NCI-H2227 (cell line): ENCODE data around the gene PIKFYVE.
"Not testable (repeated sequence)": the region's sequence is repeated elsewhere in the genome, so short reads cannot be mapped to it uniquely, and the experiment has no call there.

ENCODE experiments used
- DNase-seq: peaks from one replicate; lab custom pipeline; 2025; ENCODE audit not compliant: unreplicated experiment; lab: John Stamatoyannopoulos, UW

The PIKFYVE gene

DNA sequence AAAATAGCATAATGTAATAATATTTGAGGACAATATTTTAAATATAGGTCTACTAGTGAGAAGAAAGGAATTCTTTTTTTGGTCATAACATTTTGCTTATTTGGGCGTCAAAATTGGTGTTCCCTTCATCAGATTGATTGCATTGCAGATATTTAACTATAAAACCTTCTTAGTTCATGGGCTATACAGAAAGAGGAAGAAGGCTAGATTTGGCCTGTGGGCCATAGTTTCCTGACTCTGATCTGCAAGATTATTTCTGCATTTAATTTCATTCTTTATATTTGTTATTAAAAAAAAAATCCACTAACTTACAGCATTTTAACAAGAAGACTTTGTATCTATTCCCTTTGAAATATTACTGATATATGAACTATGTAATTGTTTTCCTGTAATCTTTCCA lies 31.9 kb downstream of the PIKFYVE start:
- no peak for DNase-seq

DNA sequence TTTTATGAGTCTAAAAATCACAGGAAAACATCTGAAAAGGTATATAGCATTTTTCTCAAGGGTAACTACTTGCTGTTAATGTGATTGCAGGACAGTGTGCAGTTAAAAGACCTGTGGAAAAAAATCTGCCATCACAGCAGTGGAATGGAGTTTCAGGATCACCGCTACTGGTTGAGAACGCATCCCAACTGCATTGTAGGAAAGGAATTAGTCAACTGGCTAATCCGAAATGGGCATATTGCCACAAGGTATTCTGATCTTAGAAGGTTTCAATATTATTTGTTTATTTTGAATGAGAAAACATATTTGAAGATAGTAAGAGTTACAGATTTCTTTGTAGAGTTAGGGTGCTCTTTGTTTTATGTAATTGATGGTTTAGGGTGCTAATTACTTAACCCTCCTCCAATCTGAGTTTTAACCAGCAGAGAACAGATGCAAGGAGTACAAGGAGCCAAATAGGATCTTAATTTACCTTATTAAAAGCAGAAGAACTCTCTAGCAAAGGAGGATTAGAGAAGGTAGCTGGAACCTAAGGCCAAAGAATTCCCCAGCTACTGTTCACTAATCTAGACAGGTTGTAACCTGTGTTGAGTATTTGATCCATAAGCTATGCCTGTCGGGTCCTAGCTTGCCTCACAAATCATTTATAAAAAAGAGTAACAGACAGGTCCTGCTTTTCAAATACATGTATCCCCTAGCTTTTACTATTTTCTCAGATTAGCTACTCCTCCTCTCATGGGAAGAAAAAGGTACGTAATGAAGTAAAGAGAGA lies 35.0 kb downstream of the PIKFYVE start:
- DNase-seq = no peak

DNA sequence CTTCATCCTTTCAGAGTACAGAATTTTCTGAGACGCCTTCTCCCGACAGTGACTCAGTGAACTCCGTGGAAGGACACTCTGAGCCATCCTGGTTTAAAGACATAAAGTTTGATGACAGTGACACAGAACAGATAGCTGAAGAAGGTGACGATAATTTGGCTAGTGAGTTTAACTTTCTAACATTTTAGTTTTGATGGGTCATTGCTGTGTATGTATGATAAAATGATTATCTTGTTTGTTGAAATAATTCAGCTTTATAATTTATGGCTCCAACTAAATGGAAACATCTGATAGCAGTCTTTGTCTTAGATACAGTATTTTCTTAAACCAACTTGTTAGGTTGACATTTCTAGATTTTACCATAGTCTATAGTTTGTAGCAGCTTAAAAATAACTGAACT lies 38.1 kb downstream of the PIKFYVE start:
- DNase-seq = no peak

DNA sequence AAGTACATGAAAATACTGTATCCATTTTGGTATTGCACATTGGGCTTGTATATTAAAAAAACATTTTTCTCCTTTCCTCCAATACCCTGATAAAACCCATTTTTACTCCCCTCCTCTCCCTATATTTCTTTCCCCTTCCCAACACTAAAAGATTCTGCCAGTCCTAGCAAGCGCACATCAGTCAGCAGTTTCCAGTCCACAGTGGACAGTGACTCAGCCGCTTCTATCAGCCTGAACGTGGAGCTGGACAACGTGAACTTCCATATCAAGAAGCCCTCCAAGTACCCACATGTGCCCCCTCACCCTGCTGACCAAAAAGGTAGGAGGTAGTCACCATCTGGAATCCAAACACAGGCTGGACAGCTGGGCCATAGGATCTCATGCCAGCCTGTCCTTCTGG lies 38.6 kb downstream of the PIKFYVE start:
- no peak for DNase-seq

DNA sequence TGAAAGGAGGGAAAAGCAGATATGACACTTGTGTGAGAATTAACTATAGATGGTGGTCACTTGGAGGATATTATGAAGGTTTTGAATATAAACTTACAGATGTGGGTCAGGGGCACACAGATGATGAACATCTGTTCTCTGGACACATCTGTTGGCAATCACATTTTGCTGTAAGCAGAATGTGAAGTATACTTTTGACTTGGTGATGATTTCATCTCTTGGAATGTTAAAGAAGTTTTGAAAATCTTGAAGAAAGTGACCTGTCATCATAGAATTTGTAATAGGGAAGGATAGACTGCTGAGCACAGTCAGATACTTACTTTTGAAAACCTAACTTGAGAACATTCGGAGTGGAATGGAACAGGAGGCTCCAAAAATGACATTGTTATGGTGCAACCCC lies 40.2 kb downstream of the PIKFYVE start:
- DNase-seq = no peak

GRCh38 chr2:208311321-208311720 lies 45.3 kb downstream of the PIKFYVE start:
- no peak for DNase-seq

DNA sequence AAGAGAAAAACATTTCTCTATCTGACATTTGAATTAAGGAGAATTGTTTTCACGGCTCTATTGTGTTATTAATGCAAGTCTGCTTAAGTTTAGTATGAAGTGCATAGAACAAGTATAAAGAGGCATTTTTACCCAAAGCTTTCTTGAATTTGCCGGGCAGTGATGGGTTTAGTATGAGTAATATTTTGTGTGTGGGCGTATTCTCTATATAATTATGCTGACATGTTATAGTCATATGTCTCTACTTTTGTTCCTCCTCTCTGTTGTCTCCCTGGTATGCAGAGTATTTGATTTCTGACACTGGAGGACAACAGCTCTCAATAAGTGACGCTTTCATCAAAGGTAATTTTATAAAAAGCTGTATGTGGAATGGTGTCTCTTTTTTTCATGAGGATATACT lies 45.9 kb downstream of the PIKFYVE start:
- no peak for DNase-seq

DNA sequence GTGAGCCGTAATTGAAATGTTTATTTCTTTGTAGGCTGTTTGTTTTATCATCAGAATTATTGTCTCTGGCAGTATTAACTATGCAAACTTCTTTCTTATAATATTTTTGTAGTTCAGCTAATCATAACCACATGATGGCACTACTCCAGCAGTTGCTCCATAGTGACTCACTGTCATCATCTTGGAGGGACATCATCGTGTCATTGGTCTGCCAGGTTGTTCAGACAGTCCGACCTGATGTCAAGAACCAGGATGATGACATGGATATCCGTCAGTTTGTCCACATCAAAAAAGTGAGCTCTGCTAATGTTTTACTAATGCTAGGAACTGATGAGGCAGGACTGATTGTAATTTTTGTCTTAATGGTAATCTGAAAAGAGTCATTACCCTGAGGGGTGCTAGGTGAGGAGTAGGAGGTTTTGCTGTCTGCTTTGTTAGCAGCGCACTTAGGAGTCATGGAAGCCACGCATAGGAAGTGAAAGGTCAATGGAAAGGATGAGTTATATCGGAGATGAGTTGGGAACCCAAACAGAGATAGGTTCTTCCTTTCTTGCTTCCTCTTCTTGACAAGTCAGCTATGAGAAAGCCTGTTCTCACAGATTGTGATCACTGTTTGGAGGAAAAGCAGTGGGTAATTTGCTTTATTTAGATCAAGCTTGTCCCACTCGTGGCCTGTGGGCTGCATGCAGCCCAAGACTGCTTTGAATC lies 49.2 kb downstream of the PIKFYVE start:
- no peak for DNase-seq

GRCh38 chr2:208318127-208318526 lies 52.1 kb downstream of the PIKFYVE start:
- no peak for DNase-seq

- DNase-seq = no peak
These were observed 53.3 kb downstream of the PIKFYVE start for GRCh38 chr2:208319391-208319790.

DNA sequence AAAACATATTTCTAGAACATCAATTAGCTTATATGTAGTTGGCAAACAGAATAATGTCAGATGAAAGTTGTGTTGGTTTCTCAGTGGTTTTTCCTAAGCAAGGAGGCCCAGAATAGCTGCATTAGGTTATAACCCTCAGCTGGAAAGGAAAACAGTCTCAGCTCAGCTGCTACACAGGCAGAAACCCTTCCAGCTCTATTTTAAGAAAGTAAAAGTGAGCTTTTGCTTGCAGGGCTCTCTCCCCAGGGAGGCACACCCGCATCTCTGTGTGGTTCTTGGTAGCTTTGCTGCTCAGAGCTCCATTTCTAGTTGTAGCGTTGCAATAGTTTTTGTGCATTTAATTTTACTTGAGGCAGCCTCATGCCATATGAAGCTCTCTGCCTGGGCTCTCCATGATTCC lies 54.6 kb downstream of the PIKFYVE start:
- DNase-seq = no peak

DNA sequence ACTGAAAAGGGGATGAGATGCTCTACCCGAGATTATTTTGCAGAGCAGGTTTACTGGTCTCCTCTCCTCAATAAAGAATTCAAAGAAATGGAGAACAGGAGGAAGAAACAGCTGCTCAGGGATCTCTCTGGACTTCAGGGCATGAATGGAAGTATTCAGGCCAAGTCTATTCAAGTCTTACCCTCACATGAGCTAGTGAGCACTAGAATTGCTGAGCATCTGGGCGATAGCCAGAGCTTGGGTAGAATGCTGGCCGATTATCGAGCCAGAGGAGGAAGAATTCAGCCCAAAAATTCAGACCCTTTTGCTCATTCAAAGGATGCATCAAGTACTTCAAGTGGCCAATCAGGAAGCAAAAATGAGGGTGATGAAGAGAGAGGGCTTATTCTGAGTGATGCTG lies 60.0 kb downstream of the PIKFYVE start:
- no peak for DNase-seq

- no peak for DNase-seq
These were observed 63.4 kb downstream of the PIKFYVE start for GRCh38 chr2:208329485-208329884.

DNA sequence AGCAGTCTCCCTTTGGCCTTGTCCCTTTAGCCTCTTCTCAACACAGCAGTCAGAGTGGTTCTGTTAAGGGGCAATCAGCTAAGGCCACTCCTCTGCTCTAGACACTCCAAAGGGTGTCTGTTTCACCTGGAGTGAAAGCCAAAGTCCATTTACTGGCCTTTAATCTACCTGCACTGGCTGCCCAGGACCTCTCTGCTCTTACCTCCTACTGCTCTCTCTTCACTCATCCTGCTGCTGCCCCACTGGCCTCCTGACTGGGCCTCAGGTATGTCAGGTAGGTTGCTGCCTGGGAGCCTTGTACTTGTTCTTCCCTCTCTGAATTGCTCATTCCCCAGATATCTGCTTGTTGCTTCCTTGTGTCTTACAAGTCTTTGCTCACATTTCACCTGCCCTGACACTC lies 68.2 kb downstream of the PIKFYVE start:
- no peak for DNase-seq

- no peak for DNase-seq
These were observed 80.7 kb downstream of the PIKFYVE start for GRCh38 chr2:208346756-208347155.

- DNase-seq = no peak
These were observed 84.6 kb downstream of the PIKFYVE start for GRCh38 chr2:208350610-208351009.

- DNase-seq = no peak
These were observed 86.9 kb downstream of the PIKFYVE start for GRCh38 chr2:208352644-208353567.

DNA sequence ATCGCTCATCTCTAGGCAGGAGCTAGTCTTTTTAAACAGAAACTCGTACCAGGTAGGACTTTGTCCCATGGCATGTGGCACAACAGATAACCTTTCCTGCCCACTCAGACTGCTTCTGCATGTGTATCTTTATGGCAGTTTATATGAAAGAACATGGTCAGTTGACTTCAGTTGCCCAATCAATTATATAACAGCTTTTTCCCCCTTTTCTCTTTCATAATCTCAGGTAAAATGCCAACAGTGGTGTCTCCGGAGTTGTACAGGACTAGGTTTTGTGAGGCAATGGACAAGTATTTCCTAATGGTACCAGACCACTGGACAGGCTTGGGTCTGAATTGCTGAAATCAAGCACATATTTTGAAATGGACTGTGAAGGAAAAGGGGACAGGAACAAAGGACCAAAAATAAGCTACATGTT lies 88.9 kb downstream of the PIKFYVE start:
- DNase-seq = no peak

GRCh38 chr2:208356420-208356819 lies 90.4 kb downstream of the PIKFYVE start:
- not testable (repeated sequence) for DNase-seq

DNA sequence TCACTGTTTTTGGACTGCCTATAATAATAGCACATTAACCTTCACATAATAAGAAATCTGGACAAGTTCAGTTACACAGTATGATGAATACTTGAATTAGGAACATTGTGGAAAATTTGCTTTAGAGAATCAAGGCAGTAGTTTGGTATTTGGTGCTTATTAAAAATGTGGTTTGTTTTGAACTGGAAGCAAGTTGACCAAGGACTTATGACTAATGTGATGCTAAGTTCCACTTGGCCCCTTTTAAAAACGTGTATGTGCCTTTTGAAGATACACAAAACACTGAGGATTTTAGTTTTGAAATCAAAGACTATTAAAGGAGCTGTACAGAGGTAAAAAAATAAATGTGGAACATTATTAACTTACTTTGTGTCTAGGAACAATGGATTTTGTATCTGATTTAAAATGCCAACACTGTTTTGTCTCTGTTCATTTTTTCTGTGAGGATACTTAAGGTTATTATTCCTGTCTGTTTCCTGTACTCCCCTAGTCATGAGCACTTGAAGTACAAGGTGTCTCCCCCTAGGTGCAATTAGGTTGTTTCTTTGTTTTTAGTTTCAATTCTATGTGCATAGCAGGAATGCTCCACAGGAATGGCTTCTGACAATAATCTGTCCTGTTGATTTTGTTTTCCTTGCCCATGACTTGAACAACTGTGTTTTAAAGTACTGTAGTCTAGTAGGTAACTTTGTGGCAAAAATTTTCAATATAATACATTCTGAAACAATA lies 91.0 kb downstream of the PIKFYVE start:
- DNase-seq = no peak
